K562 (cell line): ENCODE measurements around the gene CHST12. TPM values are rescaled to one million over a fixed set of nuclear protein-coding genes. Genes with fewer than 3 reads are reported as not detected.

ENCODE experiments used
- CHCHD3 ChIP-seq: fragments of 250-450 bp; sonication (Bioruptor Pico); IDR thresholded peaks from 2 replicates; pipeline ENCODE4 v2.1.2; 2022; ENCODE audit warnings: mild to moderate bottlenecking
- CHD1 ChIP-seq: fragments of 200-600 bp; sonication (generic); IDR thresholded peaks from one replicate; pipeline ENCODE4 v1.6.1; 2012; ENCODE audit warnings: mild to moderate bottlenecking, moderate library complexity, low read length, inconsistent platforms
- CREB5 ChIP-seq: fragments of 250-450 bp; sonication (Bioruptor Pico); IDR thresholded peaks from 2 replicates; pipeline ENCODE4 v1.5.0; 2020; ENCODE audit warnings: mild to moderate bottlenecking
- CXXC5 ChIP-seq: fragments of 250-450 bp; sonication (Bioruptor Pico); IDR thresholded peaks from 2 replicates; pipeline ENCODE4 v1.8.0; 2022; ENCODE audit warnings: inconsistent platforms, mild to moderate bottlenecking, moderate library complexity
- DMBX1 ChIP-seq: fragments of 250-450 bp; sonication (Bioruptor Pico); IDR thresholded peaks from 2 replicates; pipeline ENCODE4 v1.8.0; 2022; ENCODE audit warnings: inconsistent platforms, mild to moderate bottlenecking, moderate library complexity, borderline replicate concordance
- GATAD2B ChIP-seq: fragments of 450-650 bp; IDR thresholded peaks from 2 replicates; pipeline ENCODE4 v1.6.1; 2017; ENCODE audit warnings: mild to moderate bottlenecking, borderline replicate concordance
- HOXB6 ChIP-seq: fragments of 250-450 bp; sonication (Bioruptor Pico); IDR thresholded peaks from 2 replicates; pipeline ENCODE4 v1.5.1; 2022; ENCODE audit warnings: mild to moderate bottlenecking, borderline replicate concordance
- KDM1A ChIP-seq, 2 experiments: fragments of 450-650 bp; IDR thresholded peaks; 2 replicates each; pipeline ENCODE4 v1.6.1; 2016; ENCODE audit warnings: mild to moderate bottlenecking in 2 of 2
- KLF6 ChIP-seq: fragments of 250-450 bp; sonication (Bioruptor Pico); IDR thresholded peaks from 2 replicates; pipeline ENCODE4 v1.4.0; 2020; ENCODE audit warnings: mild to moderate bottlenecking, moderate library complexity, borderline replicate concordance
- MECOM ChIP-seq: fragments of 250-450 bp; sonication (Bioruptor Pico); IDR thresholded peaks from 2 replicates; pipeline ENCODE4 v1.8.0; 2022; ENCODE audit warnings: inconsistent platforms
- POLR2AphosphoS5 ChIP-seq: IDR thresholded peaks from 2 replicates; pipeline ENCODE4 v1.6.1; 2011; ENCODE audit warnings: mild to moderate bottlenecking, low read depth, low read length, moderate library complexity; ENCODE audit not compliant: control insufficient read depth, insufficient read depth
- POLR2H ChIP-seq: IDR thresholded peaks from 2 replicates; pipeline ENCODE4 v1.6.1; 2016; ENCODE audit warnings: missing genetic modification characterization, low read depth, mild to moderate bottlenecking, control low read depth, missing compliant biosample characterization, moderate library complexity
- RBM22 ChIP-seq: fragments of 200-400 bp; formaldehyde crosslinking; IDR thresholded peaks from 2 replicates; pipeline ENCODE4 v1.6.1; 2018; ENCODE audit warnings: low read length, low read depth; ENCODE audit not compliant: poor library complexity, severe bottlenecking
- RUNX1 ChIP-seq: sonication (generic); IDR thresholded peaks from 2 replicates; pipeline ENCODE4 v1.6.1; 2016; ENCODE audit warnings: antibody characterized with exemption, low read depth
- SIN3A ChIP-seq, 2 experiments: fragments of 150-350 bp in 1 of 2; IDR thresholded peaks; 2 replicates each; pipeline ENCODE4 v1.6.1; 2011 to 2016; ENCODE audit warnings: borderline replicate concordance in 2 of 2, low read depth in 2 of 2, low read length in 2 of 2, mild to moderate bottlenecking in 2 of 2, moderate library complexity in 2 of 2; ENCODE audit not compliant: control insufficient read depth in 1 of 2
- SP1 ChIP-seq: sonication (generic); formaldehyde crosslinking; IDR thresholded peaks from 2 replicates; pipeline ENCODE4 v1.8.1; 2022; ENCODE audit warnings: mild to moderate bottlenecking, missing genetic modification reagents
- STAT5A ChIP-seq: IDR thresholded peaks from 2 replicates; pipeline ENCODE4 v1.6.1; 2012; ENCODE audit warnings: low read length, inconsistent platforms, borderline replicate concordance
- TAF9B ChIP-seq: fragments of 450-650 bp; IDR thresholded peaks from 2 replicates; pipeline ENCODE4 v1.6.1; 2018; ENCODE audit warnings: mild to moderate bottlenecking; ENCODE audit not compliant: partially characterized antibody
- TCFL5 ChIP-seq: fragments of 250-450 bp; sonication (Bioruptor Pico); conservative IDR thresholded peaks from 2 replicates; pipeline ENCODE4 v1.6.1; 2021; ENCODE audit warnings: mild to moderate bottlenecking, moderate library complexity, matching md5 sums
- TEAD4 ChIP-seq, 2 experiments: sonication (generic) in 1 of 2; formaldehyde crosslinking in 1 of 2; IDR thresholded peaks; 2 replicates each; pipeline versions ENCODE4 v1.6.1 to v1.8.0; 2012 to 2022; ENCODE audit warnings: borderline replicate concordance in 1 of 2, inconsistent platforms in 1 of 2, low read length in 1 of 2, mild to moderate bottlenecking in 1 of 2, missing genetic modification reagents in 1 of 2
- ZBTB17 ChIP-seq: fragments of 450-650 bp; formaldehyde crosslinking; IDR thresholded peaks from 2 replicates; pipeline ENCODE4 v1.4.0; 2020; ENCODE audit warnings: mild to moderate bottlenecking
- ZNF274 ChIP-seq: IDR thresholded peaks from 2 replicates; pipeline ENCODE4 v1.6.1; 2011; ENCODE audit warnings: low read depth, mild to moderate bottlenecking, low read length, moderate library complexity, borderline replicate concordance
- ZNF76 ChIP-seq: fragments of 250-450 bp; sonication (Bioruptor Pico); IDR thresholded peaks from 2 replicates; pipeline ENCODE4 v1.4.0; 2020; ENCODE audit warnings: mild to moderate bottlenecking, moderate library complexity, borderline replicate concordance
- ZNF780A ChIP-seq: fragments of 250-450 bp; sonication (Bioruptor Pico); IDR thresholded peaks from 2 replicates; pipeline ENCODE4 v1.5.0; 2021; ENCODE audit warnings: mild to moderate bottlenecking
- polyA plus RNA-seq, 8 experiments: library from polyadenylated mRNA; depleted of rRNA in 4 of 8; stranded (reverse) in 5 of 8; unstranded in 3 of 8; fragments of >200 nt; fragmentation: Nextera tagmentation in 2 of 8; fragmentation: Illumina TruSeq in 1 of 8; extraction: Ambion mirVana in 2 of 8; extraction: Trizol in 1 of 8; gene quantifications; 2 replicates each; pipeline versions ENCODE4 v1.2.1 to v1.2.3, GENCODE V29; 2011 to 2014; ENCODE audit warnings: inconsistent platforms in 1 of 8, missing spikeins in 1 of 8
- total RNA-seq, 7 experiments: library from RNA; depleted of rRNA in 6 of 7; stranded (reverse); fragments of >200 nt in 6 of 7; fragmentation: Illumina TruSeq in 2 of 7; extraction: Trizol in 2 of 7; gene quantifications; 2 replicates each; pipeline versions ENCODE4 v1.2.1 to v1.2.3, GENCODE V29; 2011 to 2021; ENCODE audit warnings: low replicate concordance in 1 of 7
- TF ChIP-seq, protein P1 (sequence below): fragments of 450-650 bp; formaldehyde crosslinking; IDR thresholded peaks from 2 replicates; pipeline ENCODE4 v1.4.0; 2022; ENCODE audit warnings: missing genetic modification characterization

The CHST12 gene
- total and polyA plus RNA-seq, 9 of the 15 experiments (the other 6 are each of a cell fraction or from before 2014, with no cell fraction given) = 0.18 to 19.8 (median 3.6) TPM

- TF ChIP-seq RBM22 = no peak
- TF ChIP-seq CHCHD3 = no peak
- TF ChIP-seq HOXB6 (CRISPR knock-in tag) = no peak
- peak; percentile 16; the same call in 1 of the 2 replicates for TF ChIP-seq ZBTB17 (CRISPR knock-in tag)
- peak; percentile 28; the same call in 1 of the 2 replicates for TF ChIP-seq CXXC5 (CRISPR knock-in tag)
- no peak for TF ChIP-seq POLR2H
- no peak for TF ChIP-seq ZNF780A (CRISPR knock-in tag)
- 0 out of 2 replicates have a peak, but pooled peaks have one; percentile 12 for TF ChIP-seq DMBX1 (CRISPR knock-in tag)
- no peak for TF ChIP-seq SP1
- TF ChIP-seq TAF9B = no peak
- TF ChIP-seq MECOM (CRISPR knock-in tag) = no peak
- no peak for TF ChIP-seq CREB5 (CRISPR knock-in tag)
- TF ChIP-seq CHD1 = no peak
- no peak for TF ChIP-seq RUNX1
- peak; percentile 72 for TF ChIP-seq TEAD4 (IDR thresholded peaks at IDR 0.05; ENCODE audit: low read length)
- TF ChIP-seq TEAD4 (CRISPR knock-in tag; IDR thresholded peaks at IDR 0.05; ENCODE audit: borderline replicate concordance) = no peak
- no peak for TF ChIP-seq KLF6 (CRISPR knock-in tag)
- no peak for TF ChIP-seq ZNF274
- TF ChIP-seq TCFL5 (CRISPR knock-in tag) = no peak
- TF ChIP-seq GATAD2B = peak; percentile 68; the same call in 1 of the 2 replicates
- peak; percentile 25; the same call in 1 of the 2 replicates for TF ChIP-seq POLR2AphosphoS5
- no peak for TF ChIP-seq STAT5A
- TF ChIP-seq, protein P1, sequence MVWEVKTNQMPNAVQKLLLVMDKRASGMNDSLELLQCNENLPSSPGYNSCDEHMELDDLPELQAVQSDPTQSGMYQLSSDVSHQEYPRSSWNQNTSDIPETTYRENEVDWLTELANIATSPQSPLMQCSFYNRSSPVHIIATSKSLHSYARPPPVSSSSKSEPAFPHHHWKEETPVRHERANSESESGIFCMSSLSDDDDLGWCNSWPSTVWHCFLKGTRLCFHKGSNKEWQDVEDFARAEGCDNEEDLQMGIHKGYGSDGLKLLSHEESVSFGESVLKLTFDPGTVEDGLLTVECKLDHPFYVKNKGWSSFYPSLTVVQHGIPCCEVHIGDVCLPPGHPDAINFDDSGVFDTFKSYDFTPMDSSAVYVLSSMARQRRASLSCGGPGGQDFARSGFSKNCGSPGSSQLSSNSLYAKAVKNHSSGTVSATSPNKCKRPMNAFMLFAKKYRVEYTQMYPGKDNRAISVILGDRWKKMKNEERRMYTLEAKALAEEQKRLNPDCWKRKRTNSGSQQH (CRISPR knock-in tag) = no peak
- TF ChIP-seq ZNF76 (CRISPR knock-in tag) = no peak
- no peak for TF ChIP-seq SIN3A (IDR thresholded peaks at IDR 0.05; ENCODE audit: borderline replicate concordance in 2 of 2, control insufficient read depth in 1 of 2, low read depth in 2 of 2, low read length in 2 of 2)
- no peak for TF ChIP-seq KDM1A (IDR thresholded peaks at IDR 0.05)
Measured at GRCh38 chr7:2405601-2406345, 2.4 kb downstream of the CHST12 start (continued).
